ENCODE results near the gene HELT.
A peak's percentile ranks its signal among the peaks of the same experiment; 100 is the strongest.
"Not testable (repeated sequence)": the region's sequence is repeated elsewhere in the genome, so short reads cannot be mapped to it uniquely, and the experiment has no call there.

Gene HELT

GRCh38 chr4:185036019-185036418 is 17.7 kb downstream of the HELT start:
- no peak for DNase-seq (ENCODE audit: low spot score)

- no peak for DNase-seq (ENCODE audit: low spot score)
Measured at GRCh38 chr4:185036842-185037241, 18.6 kb downstream of the HELT start.

- peak; percentile 84 for DNase-seq (ENCODE audit: low spot score)
Measured at GRCh38 chr4:185039508-185040273, 21.4 kb downstream of the HELT start.

GRCh38 chr4:185040523-185040922 is 22.2 kb downstream of the HELT start:
- DNase-seq (ENCODE audit: low spot score), result no peak

GRCh38 chr4:185050286-185050685 is 32.0 kb downstream of the HELT start:
- DNase-seq (ENCODE audit: low spot score), result not testable (repeated sequence)

- not testable (repeated sequence) for DNase-seq (ENCODE audit: low spot score)
Measured at GRCh38 chr4:185051283-185051682, 33.0 kb downstream of the HELT start.

GRCh38 chr4:185053746-185054145 is 35.5 kb downstream of the HELT start:
- DNase-seq (ENCODE audit: low spot score), result no peak

GRCh38 chr4:185054272-185054671 is 36.0 kb downstream of the HELT start:
- DNase-seq (ENCODE audit: low spot score), result no peak

GRCh38 chr4:185054886-185055285 is 36.6 kb downstream of the HELT start:
- DNase-seq (ENCODE audit: low spot score), result no peak

- DNase-seq (ENCODE audit: low spot score), result no peak
Measured at GRCh38 chr4:185061610-185062009, 43.3 kb downstream of the HELT start.

GRCh38 chr4:185062606-185063005 is 44.3 kb downstream of the HELT start:
- DNase-seq (ENCODE audit: low spot score), result no peak

GRCh38 chr4:185066179-185066578 is 47.9 kb downstream of the HELT start:
- DNase-seq (ENCODE audit: low spot score), result no peak

- DNase-seq (ENCODE audit: low spot score), result no peak
Measured at GRCh38 chr4:185068837-185069236, 50.5 kb downstream of the HELT start.

All from GM03348 (cell line).